Fibroblast of lung (primary cell): ENCODE measurements around the gene CHRNA5. TPM values are rescaled to one million over a fixed set of nuclear protein-coding genes. Genes with fewer than 3 reads are reported as not detected.

Experiments used
- DNase-seq, 2 donors: peaks; one replicate each; pipeline versions ENCODE4 v3.0.0 to v3.0.0-alpha.2; 2010; ENCODE audit warnings: low read depth in 2 of 2
- H2AFZ ChIP-seq: 2 replicates; pipeline ENCODE4 v1.5.1; 2012; ENCODE audit warnings: low read length, control low read depth, inconsistent platforms
- H3K27ac ChIP-seq: 2 replicates; pipeline ENCODE4 v1.5.1; 2011; ENCODE audit warnings: low read length, control low read depth; ENCODE audit not compliant: insufficient read depth
- H3K27me3 ChIP-seq: 2 replicates; pipeline ENCODE4 v1.5.1; 2011; ENCODE audit warnings: mild to moderate bottlenecking, low read length; ENCODE audit not compliant: control insufficient read depth, insufficient read depth
- H3K36me3 ChIP-seq: 2 replicates; pipeline ENCODE4 v1.5.1; 2011; ENCODE audit warnings: low read length; ENCODE audit not compliant: control insufficient read depth, insufficient read depth
- H3K4me1 ChIP-seq: 2 replicates; pipeline ENCODE4 v1.5.1; 2011; ENCODE audit warnings: low read length; ENCODE audit not compliant: control insufficient read depth, insufficient read depth; ENCODE audit errors: extremely low read depth
- H3K4me2 ChIP-seq: 2 replicates; pipeline ENCODE4 v1.5.1; 2011; ENCODE audit warnings: low read length, control low read depth; ENCODE audit not compliant: insufficient read depth; ENCODE audit errors: extremely low read depth
- H3K4me3 ChIP-seq, 4 experiments: fragments of 200-600 bp in 1 of 4; sonication (generic) in 1 of 4; replicated peaks in 1 of 4; 2 replicates each; pipeline ENCODE4 v1.5.1; 2011 to 2016; ENCODE audit warnings: low read length in 4 of 4, low read depth in 3 of 4, mild to moderate bottlenecking in 3 of 4, control low read depth in 2 of 4, inconsistent platforms in 1 of 4, mixed read lengths in 1 of 4; ENCODE audit not compliant: insufficient read depth in 1 of 4; ENCODE audit errors: control extremely low read depth in 1 of 4
- H3K79me2 ChIP-seq: 2 replicates; pipeline ENCODE4 v1.5.1; 2012; ENCODE audit warnings: mild to moderate bottlenecking, low read length, inconsistent platforms; ENCODE audit not compliant: control insufficient read depth, insufficient read depth
- H3K9ac ChIP-seq: 2 replicates; pipeline ENCODE4 v1.5.1; 2011; ENCODE audit warnings: mild to moderate bottlenecking, low read length, control low read depth; ENCODE audit not compliant: insufficient read depth
- H3K9me3 ChIP-seq: 2 replicates; pipeline ENCODE4 v1.5.1; 2012; ENCODE audit warnings: low read depth, low read length; ENCODE audit not compliant: control insufficient read depth, insufficient read depth
- H4K20me1 ChIP-seq: 2 replicates; pipeline ENCODE4 v1.5.1; 2011; ENCODE audit warnings: low read length; ENCODE audit not compliant: control insufficient read depth, insufficient read depth; ENCODE audit errors: extremely low read depth
- CTCF ChIP-seq, 2 donors: IDR thresholded peaks in 1 of 2; conservative IDR thresholded peaks in 1 of 2; 1 replicate in 1 of 2; 2 replicates in 1 of 2; pipeline ENCODE4 v1.5.1; 2011 to 2012; ENCODE audit warnings: low read length in 2 of 2, control low read depth in 1 of 2, inconsistent platforms in 1 of 2, low read depth in 1 of 2, mild to moderate bottlenecking in 1 of 2
- EZH2 ChIP-seq: IDR thresholded peaks from 2 replicates; pipeline ENCODE4 v1.5.1; 2012; ENCODE audit warnings: low read length, control low read depth, mild to moderate bottlenecking; ENCODE audit errors: missing control alignments
- polyA plus RNA-seq, 2 donors: library from polyadenylated mRNA; depleted of rRNA in 1 of 2; stranded (reverse) in 1 of 2; unstranded in 1 of 2; fragments of >200 nt; gene quantifications; 2 replicates each; pipeline ENCODE4 v1.2.1, GENCODE V29; 2011 to 2012; ENCODE audit warnings: missing spikeins in 1 of 2
- total RNA-seq: library from RNA; depleted of rRNA; stranded (reverse); fragments of >200 nt; gene quantifications from 2 replicates; pipeline ENCODE4 v1.2.1, GENCODE V29; 2014

Gene CHRNA5
- total and polyA plus RNA-seq, 2 donors (not counting 1 experiment from before 2014, with no cell fraction given), result 0.17 to 1.2 TPM

- no peak for DNase-seq
- Histone ChIP-seq H3K4me1 (no peaks in the 10 kb centered on the region), H4K20me1 (no peaks in the 10 kb centered on the region), H3K36me3 (no peaks in the 10 kb centered on the region), H2AFZ (no peak overlapping the region), H3K4me2 (no peak overlapping the region), H3K27ac (no peak overlapping the region), H3K9me3 (no peaks in the 10 kb centered on the region), H3K4me3 (no peak overlapping the region), H3K9ac (no peak overlapping the region), H3K79me2 (no peaks in the 10 kb centered on the region), H3K27me3 (peaks cover 30% of the 10 kb centered on the region)
- TF ChIP-seq CTCF (conservative IDR thresholded peaks at IDR 0.05 in 1 of 2, IDR thresholded peaks at IDR 0.05 in 1 of 2; ENCODE audit: low read depth in 1 of 2, low read length in 2 of 2) (no peak), EZH2 (no peak)
These were observed 56.6 kb downstream of the CHRNA5 start for GRCh38 chr15:78621810-78622402.

- no peak overlapping the region for H3K4me3 ChIP-seq
- H3K27ac ChIP-seq, result no peak overlapping the region
- no peaks in the 10 kb centered on the region for H4K20me1 ChIP-seq
- H3K9ac ChIP-seq, result no peak overlapping the region
- no peaks in the 10 kb centered on the region for H3K9me3 ChIP-seq
- no peaks in the 10 kb centered on the region for H3K4me1 ChIP-seq
- H2AFZ ChIP-seq, result no peak overlapping the region
- no peak for DNase-seq
- no peaks in the 10 kb centered on the region for H3K36me3 ChIP-seq
- H3K4me2 ChIP-seq, result no peak overlapping the region
- no peaks in the 10 kb centered on the region for H3K79me2 ChIP-seq
- no peak for TF ChIP-seq CTCF (conservative IDR thresholded peaks at IDR 0.05 in 1 of 2, IDR thresholded peaks at IDR 0.05 in 1 of 2; ENCODE audit: low read depth in 1 of 2, low read length in 2 of 2)
- no peak for TF ChIP-seq EZH2
- H3K27me3 ChIP-seq, result peaks cover 29% of the 10 kb centered on the region
These were observed 58.6 kb downstream of the CHRNA5 start for GRCh38 chr15:78623786-78624497.

GRCh38 chr15:78624651-78625590, 59.6 kb downstream of the CHRNA5 start:
- TF ChIP-seq CTCF (conservative IDR thresholded peaks at IDR 0.05 in 1 of 2, IDR thresholded peaks at IDR 0.05 in 1 of 2; ENCODE audit: low read depth in 1 of 2, low read length in 2 of 2), result no peak
- no peak for TF ChIP-seq EZH2
- no peaks in the 10 kb centered on the region for H4K20me1 ChIP-seq
- no peak overlapping the region for H2AFZ ChIP-seq
- H3K27me3 ChIP-seq, result peaks cover 19% of the 10 kb centered on the region
- no peak overlapping the region for H3K4me2 ChIP-seq
- no peaks in the 10 kb centered on the region for H3K36me3 ChIP-seq
- H3K27ac ChIP-seq, result no peak overlapping the region
- no peak overlapping the region for H3K9ac ChIP-seq
- no peak overlapping the region for H3K4me3 ChIP-seq
- H3K9me3 ChIP-seq, result no peaks in the 10 kb centered on the region
- H3K4me1 ChIP-seq, result no peaks in the 10 kb centered on the region
- H3K79me2 ChIP-seq, result no peaks in the 10 kb centered on the region
- DNase-seq, result no peak
